GM19035 (cell line): ENCODE measurements around the gene C11orf68.

ENCODE experiments used
- ATAC-seq: cut with Tn5 transposase; IDR thresholded peaks from one replicate; pipeline ENCODE4 v1.9.1; 2021; ENCODE audit not compliant: unreplicated experiment

The C11orf68 gene

DNA sequence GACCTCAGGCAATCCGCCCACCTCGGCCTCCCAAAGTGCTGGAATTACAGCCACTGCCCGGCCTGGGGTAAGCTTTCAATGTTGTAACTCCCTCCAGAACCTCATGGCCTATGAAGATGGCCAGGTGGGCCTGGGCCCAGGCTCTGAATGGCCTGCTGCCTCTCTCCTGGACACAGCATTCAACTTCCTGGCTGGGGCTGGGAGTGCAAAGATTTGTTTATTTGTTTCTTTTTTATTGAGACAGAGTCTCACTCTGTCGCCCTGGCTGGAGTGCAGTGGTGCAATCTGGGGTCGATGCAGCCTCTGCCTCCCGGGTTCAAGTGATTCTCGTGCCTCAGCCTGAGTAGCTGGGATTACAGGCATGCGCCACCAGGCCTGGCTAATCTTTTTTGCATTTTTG lies 25.9 kb upstream of the C11orf68 start:
- ATAC-seq = no peak

DNA sequence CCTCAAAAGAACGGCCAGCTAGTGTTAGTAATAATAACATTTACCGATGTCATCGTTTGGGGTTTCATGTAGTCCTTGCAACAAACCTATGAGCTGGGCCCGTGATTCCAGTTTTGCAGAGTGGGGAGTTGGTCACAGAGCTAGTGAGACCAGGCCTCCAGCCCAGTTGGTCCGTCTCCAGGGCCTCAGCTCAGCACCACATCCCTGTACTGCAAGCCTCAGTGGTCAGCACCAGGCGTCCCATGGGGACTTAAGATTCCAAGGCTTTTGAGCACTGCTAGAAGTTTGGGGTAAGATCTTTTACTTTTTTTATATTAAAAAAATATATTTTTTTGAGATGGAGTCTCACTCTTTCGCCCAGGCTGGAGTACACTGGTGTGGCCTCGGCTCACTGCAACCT lies 25.3 kb upstream of the C11orf68 start:
- no peak for ATAC-seq

DNA sequence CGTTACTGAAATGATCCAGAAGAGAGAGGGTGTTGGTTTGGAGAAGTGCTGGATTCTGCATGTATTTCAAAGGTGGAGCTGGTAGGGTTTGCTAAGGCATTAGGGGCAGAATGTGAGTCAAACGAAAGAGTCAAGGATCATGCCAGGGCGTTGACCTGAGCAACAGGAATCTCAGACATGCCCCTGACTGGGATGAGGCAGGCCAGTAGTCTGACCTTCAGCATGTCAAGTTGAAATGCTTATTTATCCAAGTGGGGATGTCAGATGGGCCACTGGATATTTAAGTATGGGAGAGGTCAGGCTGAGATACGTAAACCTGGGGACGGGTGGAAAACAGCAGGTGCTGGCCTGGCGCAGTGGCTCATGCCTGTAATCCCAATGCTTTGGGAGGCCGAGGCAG lies 23.7 kb upstream of the C11orf68 start:
- no peak for ATAC-seq

DNA sequence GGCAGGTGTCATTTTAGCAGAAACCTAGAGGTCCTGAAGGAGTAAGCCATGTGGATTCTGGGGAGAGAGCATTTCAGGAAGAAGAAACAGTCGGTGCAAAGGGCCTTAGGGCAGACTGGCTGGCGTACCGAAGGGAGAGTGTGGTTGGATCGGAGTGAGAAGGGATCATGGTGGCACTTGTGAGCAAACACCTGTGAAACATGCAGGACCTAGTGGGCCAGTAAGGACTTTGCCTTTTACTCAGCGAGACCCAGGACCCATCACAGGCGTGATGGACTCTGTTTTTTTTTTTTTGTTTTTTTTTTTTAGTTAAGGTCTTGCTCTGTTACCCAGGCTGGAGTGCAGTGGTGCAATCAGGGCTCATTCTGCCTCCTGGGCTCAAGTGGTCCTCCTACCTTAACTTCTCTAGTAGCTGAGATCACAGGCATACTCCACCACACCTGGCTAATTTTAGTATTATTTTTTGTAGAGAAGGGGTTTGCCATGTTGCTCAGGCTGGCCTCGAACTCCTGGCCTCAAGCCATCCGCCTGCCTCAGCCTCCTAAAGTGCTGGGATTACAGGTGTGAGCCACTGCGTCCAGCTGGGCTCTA lies 23.0 kb upstream of the C11orf68 start:
- ATAC-seq = no peak

DNA sequence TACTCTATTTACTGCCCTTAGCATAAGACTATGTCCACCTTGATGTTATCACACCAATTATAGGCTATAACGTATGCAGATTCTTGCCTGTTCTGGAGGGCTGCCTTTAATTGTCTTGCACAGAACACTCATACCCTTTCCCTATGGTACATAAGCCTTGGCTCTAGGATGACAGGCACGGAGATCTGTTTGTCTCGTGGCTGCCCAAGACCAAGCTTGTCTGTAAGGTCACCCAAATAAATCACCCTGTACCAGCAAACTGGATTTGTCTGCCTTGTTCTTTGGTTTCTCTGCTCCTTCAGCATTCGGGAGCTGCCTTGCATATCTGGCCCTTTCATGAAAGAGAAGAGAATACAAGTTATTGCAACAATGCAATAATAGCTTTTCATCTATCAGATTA lies 18.9 kb upstream of the C11orf68 start:
- no peak for ATAC-seq

DNA sequence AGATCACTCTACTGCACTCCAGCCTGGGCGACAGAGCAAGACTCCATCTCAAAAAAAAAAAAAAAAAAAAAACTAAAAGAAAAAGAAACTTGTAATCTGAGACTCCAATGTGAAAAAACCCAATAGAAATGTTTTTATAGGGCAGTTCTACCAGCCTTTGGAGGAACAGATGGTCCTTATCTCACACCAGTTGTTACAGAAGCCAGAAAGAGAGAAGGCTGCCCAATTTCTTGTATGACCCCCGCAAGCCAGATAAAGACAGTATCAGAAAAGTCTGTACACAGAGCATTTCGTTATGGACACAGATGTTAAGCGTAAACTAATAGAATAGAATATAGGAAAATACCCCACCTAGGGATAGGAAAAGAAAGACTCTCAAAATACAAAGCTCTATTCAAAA lies 15.2 kb upstream of the C11orf68 start:
- no peak for ATAC-seq

DNA sequence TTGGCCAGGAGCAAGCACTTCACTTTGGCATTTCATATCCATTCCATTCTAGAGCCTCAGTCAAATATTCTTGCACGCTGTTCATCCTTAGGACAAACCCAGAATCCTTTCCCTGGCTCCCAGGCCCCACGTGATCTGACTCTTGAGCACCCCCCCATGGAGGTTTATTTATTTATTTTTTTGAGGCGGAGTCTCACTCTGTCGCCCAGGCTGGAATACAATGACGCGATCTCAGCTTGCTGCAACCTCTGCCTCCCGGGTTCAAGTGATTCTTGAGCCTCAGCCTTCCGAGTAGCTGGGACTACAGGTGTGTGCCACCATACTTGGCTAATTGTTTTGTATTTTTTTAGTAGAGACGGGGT lies 13.7 kb upstream of the C11orf68 start:
- ATAC-seq = no peak

DNA sequence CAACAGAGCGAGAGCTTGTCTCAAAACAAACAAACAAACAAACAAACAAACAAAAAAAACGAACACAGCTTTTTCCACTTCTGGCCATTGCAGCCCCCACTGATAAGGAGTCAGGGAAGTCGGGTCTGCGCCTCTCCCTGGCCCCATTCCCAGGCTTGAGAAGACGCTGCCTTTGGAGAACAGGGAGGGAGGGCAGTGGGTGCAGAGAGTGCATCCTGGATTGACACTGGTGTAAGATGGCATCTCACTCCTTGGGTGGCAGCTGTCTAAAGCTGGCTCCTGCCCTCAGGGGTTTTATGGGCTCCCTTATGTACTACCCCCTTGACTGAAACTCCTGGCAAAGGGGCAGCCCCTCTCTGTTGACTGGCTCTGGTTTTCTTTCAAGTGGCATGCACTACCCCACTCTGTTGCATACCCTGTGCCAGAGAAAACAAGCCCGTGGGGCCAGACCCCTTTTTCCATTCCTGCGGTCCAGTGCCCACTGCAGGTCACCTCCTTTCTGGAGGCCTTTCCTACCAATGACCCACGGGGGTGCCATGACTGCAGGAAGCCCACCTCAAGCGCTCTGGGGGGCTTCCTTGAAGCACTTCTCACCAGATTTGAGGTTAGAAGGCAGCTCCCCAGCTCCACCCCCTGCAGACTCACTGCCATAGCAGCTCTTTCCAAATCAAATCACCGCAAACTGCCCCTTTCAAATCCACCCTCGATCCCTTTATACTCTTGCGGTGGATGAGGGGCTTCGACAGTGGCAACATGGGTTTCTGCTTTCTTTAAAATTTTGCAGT lies 13.1 kb upstream of the C11orf68 start:
- ATAC-seq = no peak

DNA sequence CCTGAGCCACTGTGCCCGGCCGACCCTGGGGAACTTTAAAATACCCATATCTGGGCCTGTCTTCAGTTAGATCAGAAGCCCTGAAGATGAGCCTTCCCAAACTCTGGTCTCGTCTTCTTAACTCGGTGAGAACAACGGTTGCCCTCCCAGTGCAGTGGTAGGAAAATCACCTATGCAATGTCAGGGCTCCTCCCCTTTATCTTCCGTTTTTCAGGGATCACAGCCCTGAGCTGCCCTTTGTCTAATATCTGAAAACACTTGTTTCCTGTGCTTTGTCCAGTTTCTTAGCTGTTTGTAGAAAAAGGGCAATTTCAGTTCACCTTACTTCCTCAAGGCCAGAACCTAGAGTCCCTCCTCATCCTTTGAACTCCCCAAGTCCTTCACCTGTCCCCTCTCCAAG lies 9.8 kb upstream of the C11orf68 start:
- no peak for ATAC-seq

DNA sequence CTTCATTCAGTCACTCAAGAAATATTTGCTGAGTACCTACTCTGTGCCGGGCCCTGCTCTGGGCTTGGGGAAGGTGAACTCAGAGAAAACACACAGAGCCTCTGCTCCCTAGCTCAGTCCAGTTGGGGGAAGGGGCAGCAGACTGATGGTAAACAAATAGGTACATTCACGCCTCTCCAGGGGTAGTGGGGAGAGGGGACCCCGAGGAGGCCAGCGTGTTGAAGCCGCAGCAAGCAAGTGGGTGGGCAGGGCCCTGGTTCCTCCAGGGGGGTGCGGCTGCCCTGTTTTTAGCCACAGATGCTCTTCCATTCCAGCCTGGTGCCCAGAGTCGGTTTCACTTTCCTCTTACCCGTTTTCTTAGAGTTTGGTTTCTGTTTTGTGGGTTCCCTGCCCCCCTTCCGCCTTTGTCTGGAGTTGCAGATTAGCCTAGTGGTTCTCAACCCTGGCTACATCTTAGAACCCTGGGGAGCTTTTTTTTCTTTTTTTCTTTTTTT lies 9.1 kb upstream of the C11orf68 start:
- ATAC-seq = no peak

DNA sequence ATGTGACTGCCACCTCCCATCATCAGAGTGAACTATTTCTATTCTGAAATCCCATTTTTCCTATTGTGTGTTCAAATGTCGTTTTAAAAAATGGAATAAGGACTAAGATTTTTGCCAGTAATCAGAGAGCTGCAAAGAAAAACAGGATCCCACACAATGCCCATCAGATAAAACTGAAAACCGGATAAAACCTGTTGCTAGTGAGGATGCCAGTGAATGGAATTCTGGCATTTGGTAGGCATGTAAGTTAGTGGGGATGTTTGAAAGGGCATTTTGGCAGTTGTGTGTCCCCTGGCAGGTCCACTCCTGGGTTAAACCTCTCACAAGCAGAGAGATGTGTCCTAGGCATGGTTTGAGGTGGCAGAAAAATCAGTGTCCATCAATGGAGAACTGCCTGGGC lies 6.5 kb upstream of the C11orf68 start:
- ATAC-seq = no peak

DNA sequence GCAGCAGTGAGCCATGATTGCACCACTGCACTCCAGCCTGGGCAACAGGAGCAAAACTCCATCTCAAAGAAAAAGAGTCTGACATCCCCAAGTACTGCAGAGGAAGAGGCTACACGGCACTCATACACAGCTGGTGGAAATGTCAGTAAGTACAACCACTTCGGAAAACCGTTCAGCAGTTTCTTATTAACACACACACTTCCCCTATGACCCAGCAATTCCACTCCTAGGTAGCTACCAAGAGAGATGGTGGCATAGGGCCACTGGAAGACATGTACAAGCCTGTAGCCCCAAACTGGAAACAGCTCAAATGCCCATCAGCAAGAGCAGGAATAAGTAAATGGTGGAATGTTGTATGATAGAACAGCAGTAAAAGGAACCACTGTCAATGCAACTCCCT lies 3.7 kb upstream of the C11orf68 start:
- no peak for ATAC-seq

DNA sequence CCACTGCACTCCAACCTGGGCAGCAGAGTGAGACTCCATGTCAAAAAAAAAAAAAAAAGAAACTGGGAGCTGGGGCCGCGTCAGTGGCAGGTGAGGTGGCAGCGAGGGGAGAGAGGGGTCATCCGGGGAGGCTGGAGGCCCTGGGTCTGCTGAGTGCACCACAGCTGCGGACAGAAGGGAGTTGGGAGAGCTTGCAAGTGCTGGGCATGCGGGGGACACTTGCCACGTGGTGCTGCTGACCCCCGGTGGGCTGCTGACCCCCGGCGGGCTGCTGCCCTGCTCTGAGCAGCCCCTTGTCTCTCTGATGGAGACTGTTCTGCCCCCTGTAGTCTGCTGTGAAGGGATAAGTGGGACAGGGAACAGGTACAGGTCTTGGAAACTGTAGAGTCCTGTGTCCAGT lies 3.0 kb upstream of the C11orf68 start:
- no peak for ATAC-seq

DNA sequence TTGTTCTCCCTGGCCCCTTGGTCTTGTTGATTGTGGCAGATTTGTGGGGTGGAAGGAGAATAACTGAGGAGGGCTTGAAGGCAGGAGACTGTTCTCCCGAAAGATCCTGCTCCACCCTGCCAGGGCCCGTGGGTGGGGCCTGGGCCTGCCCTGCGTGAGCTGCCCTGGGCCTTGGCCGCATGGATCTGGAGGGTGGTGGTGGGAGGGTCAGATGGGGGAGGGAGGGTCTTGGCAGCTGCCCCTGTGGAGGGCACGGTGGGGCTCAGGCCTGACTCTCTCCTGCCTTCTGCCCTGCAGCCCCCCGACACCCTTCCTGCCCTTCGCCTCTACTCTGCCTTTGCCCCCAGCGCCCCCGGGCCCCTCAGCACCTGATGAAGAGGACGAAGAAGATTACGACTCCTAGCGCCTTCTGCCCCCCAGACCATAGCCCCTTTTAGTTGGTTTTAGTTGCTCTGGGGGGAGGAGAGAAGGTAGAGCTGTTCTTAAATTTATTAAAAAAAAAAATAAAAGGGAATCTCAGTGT lies 2.2 kb upstream of the C11orf68 start:
- ATAC-seq = no peak

DNA sequence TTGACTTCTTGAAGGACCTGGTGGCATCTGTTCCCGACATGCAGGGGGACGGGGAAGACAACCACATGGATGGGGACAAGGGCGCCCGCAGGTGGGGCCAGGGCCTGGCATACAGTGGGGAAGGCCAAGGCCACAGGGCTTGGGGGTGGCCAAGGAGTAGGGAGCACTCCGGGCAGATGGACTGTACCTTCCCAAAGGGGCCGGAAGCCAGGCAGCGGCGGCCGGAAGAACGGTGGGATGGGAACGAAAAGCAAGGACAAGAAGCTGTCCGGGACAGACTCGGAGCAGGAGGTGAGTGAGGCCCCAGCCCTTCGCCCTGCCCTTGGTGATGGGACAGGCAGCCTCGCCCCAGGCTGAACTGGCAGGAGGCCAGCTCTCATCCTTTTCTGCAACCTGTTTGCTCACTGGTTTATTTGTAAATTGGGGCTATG lies 1.5 kb upstream of the C11orf68 start:
- ATAC-seq = no peak

DNA sequence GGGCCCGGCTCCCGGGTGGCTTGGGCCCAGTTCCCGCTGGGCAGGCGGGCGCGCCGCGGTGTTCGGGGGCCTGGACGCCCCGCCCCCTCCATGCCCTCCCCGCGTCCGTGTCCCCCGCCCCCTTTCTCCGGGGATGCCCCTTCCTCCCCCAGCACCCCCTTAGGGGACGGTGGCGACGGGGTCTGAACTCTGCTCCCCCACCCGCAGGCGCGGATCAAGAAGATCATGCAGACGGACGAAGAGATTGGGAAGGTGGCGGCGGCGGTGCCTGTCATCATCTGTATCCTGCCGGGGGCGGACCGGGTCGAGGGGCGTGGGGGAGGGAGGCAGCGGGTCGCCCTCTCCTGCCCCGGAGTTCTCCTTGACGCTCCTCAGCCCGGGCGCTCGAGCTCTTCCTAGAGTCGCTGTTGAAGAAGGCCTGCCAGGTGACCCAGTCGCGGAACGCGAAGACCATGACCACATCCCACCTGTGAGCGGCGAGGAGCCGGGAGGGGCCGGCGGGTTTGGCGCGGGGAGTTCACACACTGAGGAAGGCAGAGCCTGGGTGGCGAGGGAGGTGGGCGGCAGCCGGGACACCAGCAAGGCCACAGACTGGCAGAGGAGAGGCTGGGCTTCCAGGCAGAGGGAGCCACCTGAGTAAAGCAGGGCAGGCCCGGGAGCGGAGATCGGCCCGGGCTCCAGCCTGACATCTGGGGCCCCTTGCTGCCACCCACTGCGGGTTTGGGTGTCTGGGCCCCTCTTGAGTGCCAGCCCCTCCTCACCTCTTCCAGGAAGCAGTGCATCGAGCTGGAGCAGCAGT lies 910 bp upstream of the C11orf68 start:
- ATAC-seq = peak; percentile 40

DNA sequence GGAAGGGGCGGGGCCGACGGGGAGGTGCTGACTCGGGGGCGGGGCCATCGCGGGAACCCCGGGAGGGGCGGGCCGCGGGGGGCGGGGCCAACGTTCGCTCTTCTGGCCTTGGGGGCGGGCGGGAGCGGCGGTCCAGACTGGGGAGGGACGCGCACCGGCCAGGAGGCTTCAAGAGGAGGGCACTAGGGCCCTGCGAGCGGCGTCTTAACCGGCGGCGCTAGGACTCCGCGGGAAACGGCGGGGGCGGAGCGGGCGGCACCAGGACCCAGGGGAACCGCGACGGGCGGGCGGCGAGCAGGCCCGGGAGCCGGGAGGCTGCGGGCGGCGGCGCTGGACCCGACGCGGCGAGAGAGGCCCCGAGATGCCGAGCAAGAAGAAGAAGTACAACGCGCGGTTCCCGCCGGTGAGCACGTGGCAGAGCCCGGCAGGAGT lies 295 bp upstream of the C11orf68 start, which contains the start of gene DRAP1:
Gene DRAP1 (plus strand): TSS at position 286 of the 432 bp plus-strand sequence. CDS start 76 bp downstream, at position 362.
- ATAC-seq = peak; percentile 79

DNA sequence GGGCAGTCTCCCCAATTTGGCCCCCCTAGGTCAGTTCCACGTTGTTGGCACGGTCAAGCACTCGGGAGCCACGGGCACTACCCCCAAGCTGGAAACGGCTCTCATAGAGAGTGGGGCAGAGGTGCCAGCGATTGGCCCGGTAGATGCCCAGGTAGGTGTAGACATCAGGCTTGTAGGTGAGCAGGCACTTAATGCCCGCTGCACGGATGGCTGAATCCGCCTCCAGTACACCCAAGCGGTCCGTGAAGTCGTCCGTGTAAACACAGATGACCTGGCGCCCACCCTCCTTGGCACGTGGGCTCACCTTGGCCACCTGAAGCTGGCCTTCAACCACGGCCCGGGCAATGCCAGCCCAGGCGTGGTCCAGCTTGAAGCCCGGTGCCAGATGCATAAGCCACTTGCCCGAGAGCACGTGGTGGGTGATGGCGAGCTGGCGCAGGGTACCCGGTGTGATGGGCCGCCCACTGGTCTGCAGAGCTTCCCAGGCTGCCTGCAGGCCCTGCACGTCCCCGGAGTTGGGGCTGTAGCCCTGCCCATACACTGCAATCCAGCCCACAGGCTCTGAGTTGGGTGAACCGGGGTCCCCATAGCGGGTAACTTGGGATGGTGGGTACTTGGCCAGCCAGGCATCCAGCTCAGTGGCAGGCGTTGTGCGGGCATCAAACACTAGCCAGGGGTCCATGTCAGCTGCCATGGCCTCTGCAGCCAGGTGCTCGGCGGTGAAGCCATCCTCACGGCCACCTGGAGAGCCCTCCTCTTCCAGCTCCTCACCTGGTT lies 1.2 kb downstream of the C11orf68 start:
- ATAC-seq = no peak

DNA sequence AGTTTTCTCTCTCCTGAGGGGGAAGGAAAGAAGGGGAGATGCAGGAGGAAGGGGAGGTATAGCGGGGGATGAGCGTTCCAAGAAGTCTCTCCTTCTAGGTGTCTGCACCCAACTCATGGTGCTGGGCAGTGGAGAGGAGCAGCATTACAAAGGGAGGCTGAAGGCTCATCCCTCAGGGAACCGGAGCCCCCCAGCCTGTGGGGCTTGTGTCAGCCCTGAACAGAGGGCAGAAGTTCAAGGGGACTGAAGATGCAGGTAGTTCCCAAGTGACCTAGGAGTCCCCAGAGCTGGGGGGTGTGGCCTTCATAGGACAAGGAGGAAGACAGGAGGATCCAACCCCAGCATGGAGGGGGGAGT lies 1.8 kb downstream of the C11orf68 start:
- ATAC-seq = no peak

DNA sequence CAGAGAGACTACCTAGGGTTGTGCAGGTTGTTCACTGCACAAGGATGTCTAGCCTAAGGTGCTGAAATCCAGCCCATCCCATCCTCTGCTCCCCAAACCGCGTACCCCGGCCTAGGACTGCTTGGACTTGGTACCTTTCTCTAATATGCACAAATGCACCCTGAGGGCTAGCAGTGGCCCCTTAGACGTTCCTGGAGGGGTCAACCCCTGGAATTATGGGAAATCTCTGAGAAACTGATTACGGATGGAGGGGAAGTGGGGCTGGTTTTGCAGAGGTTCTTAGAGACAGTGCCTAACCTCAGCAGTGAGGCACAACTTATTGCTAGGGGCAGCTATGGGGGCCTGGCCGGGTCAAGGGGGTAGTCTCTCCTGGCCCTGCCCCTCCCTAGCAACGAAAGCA lies 2.5 kb downstream of the C11orf68 start:
- ATAC-seq = no peak

DNA sequence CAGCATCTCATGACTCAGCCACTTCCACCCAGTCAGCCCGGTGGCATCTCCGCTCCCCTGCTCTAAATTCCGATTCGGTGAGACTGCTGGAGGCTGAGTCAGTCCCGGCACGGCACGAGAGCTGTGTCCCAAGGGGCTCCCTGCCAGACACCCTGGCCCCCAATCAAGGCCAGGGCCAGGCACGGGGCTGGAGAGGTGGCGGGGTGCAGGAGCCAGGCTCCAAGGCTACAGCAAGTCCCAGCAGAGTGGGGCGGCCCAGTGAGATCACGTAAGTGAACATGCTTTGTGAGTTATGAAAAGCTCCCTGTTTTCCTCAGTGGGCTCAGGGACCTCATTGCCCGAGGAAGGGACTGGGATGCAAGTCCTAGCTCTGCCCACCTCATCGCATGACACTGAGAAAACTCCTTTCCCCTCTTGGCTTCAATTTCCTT lies 3.0 kb downstream of the C11orf68 start:
- no peak for ATAC-seq
